Tibial nerve (tissue), 4 donors: ENCODE results near the gene SEC23IP. TPM values are rescaled to one million over a fixed set of nuclear protein-coding genes. Genes with fewer than 3 reads are reported as not detected.
"Not testable (repeated sequence)": the region's sequence is repeated elsewhere in the genome, so short reads cannot be mapped to it uniquely, and the experiment has no call there.

Source experiments
- DNase-seq, 2 donors: peaks; one replicate each; pipeline ENCODE4 v3.0.0-alpha.2; 2019; ENCODE audit warnings: low spot score in 2 of 2
- H3K27ac ChIP-seq, 4 donors: fragments of 200-600 bp; sonication (generic) in 3 of 4; one replicate each; pipeline ENCODE4 v1.5.1; 2017 to 2019; ENCODE audit warnings: mild to moderate bottlenecking in 1 of 4
- H3K27me3 ChIP-seq, 2 donors: fragments of 200-600 bp; sonication (generic) in 1 of 2; one replicate each; pipeline versions ENCODE4 v1.5.1 to v1.6.0; 2017 to 2019
- H3K36me3 ChIP-seq, 3 donors: fragments of 200-600 bp; sonication (generic); one replicate each; pipeline ENCODE4 v1.5.1; 2018 to 2019
- H3K4me1 ChIP-seq, 4 donors: fragments of 200-600 bp; sonication (generic) in 3 of 4; one replicate each; pipeline ENCODE4 v1.5.1; 2017 to 2019
- H3K4me3 ChIP-seq, 4 donors: fragments of 200-600 bp; sonication (generic) in 3 of 4; one replicate each; pipeline ENCODE4 v1.5.1; 2017 to 2019; ENCODE audit warnings: mild to moderate bottlenecking in 1 of 4, moderate library complexity in 1 of 4
- H3K9me3 ChIP-seq, 4 donors: fragments of 200-600 bp; sonication (generic) in 3 of 4; one replicate each; pipeline ENCODE4 v1.5.1; 2017 to 2019
- EP300 ChIP-seq, 2 donors: sonication (generic); formaldehyde crosslinking; IDR thresholded peaks; one replicate each; pipeline ENCODE4 v1.6.1; 2017; ENCODE audit warnings: antibody characterized with exemption in 2 of 2, mild to moderate bottlenecking in 1 of 2
- POLR2A ChIP-seq, 2 donors: fragments of 450-650 bp; IDR thresholded peaks; one replicate each; pipeline ENCODE4 v1.6.1; 2017; ENCODE audit warnings: antibody characterized with exemption in 2 of 2, mild to moderate bottlenecking in 2 of 2, moderate library complexity in 2 of 2
- WGBS, 2 donors: methylation state at CpG; one replicate each; pipeline ENCODE4 v1.1.5; 2018; 5-methylcytosine and 5-hydroxymethylcytosine counted together
- total RNA-seq, 4 donors: library from RNA; depleted of rRNA; stranded (reverse); fragments of >200 nt; gene quantifications; one replicate each; pipeline ENCODE4 v1.1.0, GENCODE V29; 2016
- TF ChIP-seq, protein P1 (sequence below), 5 experiments: fragments of 200-600 bp in 3 of 5; fragments of 450-650 bp in 2 of 5; sonication (generic) in 3 of 5; IDR thresholded peaks; one replicate each; pipeline ENCODE4 v1.5.1; 2016 to 2019; ENCODE audit warnings: antibody characterized with exemption in 5 of 5, mild to moderate bottlenecking in 3 of 5, moderate library complexity in 2 of 5

Gene SEC23IP
- total RNA-seq, 4 donors from 2014 or later = 10.3 to 37.5 (median 18.8) TPM

DNA sequence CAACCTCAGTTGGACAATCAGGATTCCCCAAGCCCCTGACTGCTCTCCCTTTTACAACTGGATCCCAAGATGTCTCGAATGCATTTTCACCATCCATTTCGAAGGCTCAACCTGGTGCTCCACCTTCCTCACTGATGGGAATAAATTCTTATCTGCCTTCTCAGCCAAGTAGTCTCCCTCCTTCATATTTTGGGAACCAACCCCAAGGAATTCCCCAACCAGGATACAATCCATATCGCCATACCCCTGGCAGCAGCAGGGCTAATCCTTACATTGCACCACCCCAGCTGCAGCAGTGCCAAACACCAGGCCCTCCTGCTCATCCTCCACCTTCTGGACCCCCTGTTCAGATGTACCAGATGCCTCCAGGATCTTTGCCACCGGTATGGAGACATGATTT, 6.0 kb downstream of the SEC23IP start:
- Histone ChIP-seq H3K4me3 (no peak overlapping the region), H3K9me3 (no peaks in the 10 kb centered on the region), H3K4me1 (peaks cover 0 to 66% (median 30%) of the 10 kb centered on the region in 4 donors), H3K27ac (no peak overlapping the region), H3K27me3 (no peaks in the 10 kb centered on the region), H3K36me3 (peaks cover 0 to 45% (median 4%) of the 10 kb centered on the region in 3 donors)
- TF ChIP-seq POLR2A (IDR thresholded peaks at IDR 0.05) (no peak), EP300 (IDR thresholded peaks at IDR 0.05) (no peak)
- TF ChIP-seq, protein P1, sequence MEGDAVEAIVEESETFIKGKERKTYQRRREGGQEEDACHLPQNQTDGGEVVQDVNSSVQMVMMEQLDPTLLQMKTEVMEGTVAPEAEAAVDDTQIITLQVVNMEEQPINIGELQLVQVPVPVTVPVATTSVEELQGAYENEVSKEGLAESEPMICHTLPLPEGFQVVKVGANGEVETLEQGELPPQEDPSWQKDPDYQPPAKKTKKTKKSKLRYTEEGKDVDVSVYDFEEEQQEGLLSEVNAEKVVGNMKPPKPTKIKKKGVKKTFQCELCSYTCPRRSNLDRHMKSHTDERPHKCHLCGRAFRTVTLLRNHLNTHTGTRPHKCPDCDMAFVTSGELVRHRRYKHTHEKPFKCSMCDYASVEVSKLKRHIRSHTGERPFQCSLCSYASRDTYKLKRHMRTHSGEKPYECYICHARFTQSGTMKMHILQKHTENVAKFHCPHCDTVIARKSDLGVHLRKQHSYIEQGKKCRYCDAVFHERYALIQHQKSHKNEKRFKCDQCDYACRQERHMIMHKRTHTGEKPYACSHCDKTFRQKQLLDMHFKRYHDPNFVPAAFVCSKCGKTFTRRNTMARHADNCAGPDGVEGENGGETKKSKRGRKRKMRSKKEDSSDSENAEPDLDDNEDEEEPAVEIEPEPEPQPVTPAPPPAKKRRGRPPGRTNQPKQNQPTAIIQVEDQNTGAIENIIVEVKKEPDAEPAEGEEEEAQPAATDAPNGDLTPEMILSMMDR (IDR thresholded peaks at IDR 0.05) = no peak
- WGBS, 2 donors = 93% methylated on average over 4 of the region's 4 CpGs
- no peak for DNase-seq

DNA sequence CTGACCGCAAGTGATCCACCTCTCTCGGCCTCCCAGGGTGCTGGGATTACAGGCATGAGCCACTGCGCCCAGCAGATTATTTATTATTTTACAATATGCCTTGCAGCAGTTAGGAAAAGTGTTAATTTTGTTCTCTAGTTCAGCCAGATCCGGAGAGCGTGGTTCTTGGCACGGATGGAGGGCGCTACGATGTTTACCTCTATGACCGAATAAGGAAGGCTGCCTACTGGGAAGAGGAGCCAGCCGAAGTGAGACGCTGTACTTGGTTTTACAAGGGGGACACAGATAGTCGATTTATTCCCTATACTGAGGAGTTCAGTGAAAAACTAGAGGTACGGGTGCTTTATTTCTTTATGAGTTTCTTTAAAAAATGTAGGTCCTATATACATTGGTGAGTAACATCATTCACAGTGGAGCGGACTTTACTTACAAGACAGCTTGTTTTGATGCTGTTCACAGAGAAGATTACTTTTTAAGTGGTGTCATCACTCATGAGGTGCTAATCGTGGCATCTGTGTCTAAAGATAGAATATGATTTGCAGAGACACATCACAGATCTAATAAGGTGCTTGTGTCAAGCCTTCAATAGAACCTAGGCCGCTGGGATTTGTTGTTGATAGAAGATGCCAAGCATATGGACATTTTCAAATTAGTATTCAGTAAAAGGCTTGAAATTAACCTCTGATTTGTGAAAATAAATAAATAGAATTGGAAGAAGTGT, 11.6 kb downstream of the SEC23IP start:
- WGBS, 2 donors = 90 to 92% methylated on average over 16 of the region's 16 CpGs
- Histone ChIP-seq H3K4me3 (no peak overlapping the region), H3K9me3 (no peaks in the 10 kb centered on the region), H3K27ac (no peak overlapping the region), H3K27me3 (no peaks in the 10 kb centered on the region), H3K4me1 (peaks cover 0 to 14% (median 0%) of the 10 kb centered on the region in 4 donors), H3K36me3 (peaks cover 0 to 87% (median 4%) of the 10 kb centered on the region in 3 donors)
- no peak for DNase-seq
- TF ChIP-seq EP300 (IDR thresholded peaks at IDR 0.05) = no peak
- TF ChIP-seq, protein P1 (IDR thresholded peaks at IDR 0.05) = no peak
- no peak for TF ChIP-seq POLR2A (IDR thresholded peaks at IDR 0.05)

DNA sequence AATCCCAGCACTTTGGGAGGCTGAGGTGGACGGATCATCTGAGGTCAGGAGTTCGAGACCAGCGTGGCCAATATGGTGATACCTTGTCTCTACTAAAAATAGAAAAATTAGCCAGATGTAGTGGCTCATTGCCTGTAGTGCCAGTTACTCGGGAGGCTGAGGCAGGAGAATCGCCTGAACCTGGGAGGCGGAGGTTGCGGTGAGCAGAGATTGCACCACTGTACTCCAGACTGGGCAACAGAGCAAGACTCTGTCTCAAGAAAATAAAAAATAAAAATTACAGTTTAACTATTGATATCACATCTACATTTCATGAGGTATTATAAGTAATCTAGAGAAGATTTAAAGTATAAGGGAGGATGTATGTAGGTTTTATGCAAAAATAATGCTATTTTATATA, 15.2 kb downstream of the SEC23IP start:
- not testable (repeated sequence) for H3K4me3 ChIP-seq, H3K4me1 ChIP-seq, H3K27ac ChIP-seq, H3K27me3 ChIP-seq, DNase-seq, H3K9me3 ChIP-seq
- 93 to 95% methylated on average over 7 of the region's 7 CpGs for WGBS, 2 donors
- peaks cover 0 to 97% (median 9%) of the 10 kb centered on the region in 3 donors for H3K36me3 ChIP-seq

DNA sequence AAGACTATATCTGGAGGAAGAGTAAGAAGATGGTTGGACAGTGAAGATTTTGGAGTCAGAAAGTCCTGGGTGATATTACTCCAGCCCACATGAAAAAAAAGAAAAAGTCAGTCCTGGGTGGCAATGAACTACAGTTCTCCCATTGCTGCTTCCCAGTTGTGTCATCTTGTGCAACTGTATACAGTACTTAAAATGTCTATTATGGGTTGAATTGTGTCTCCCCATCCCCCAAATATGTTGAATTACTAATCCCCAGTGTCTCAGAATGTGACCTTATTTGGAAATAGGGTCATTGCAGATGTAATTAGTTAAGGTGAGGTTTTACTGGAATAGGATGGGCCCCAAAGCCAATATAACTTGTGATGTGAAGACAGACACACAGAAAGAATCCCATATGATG, 15.6 kb downstream of the SEC23IP start:
- TF ChIP-seq EP300 (IDR thresholded peaks at IDR 0.05) (no peak), POLR2A (IDR thresholded peaks at IDR 0.05) (no peak)
- TF ChIP-seq, protein P1 (IDR thresholded peaks at IDR 0.05) = no peak
- DNase-seq = no peak
- Histone ChIP-seq H3K27ac (no peak overlapping the region), H3K9me3 (no peaks in the 10 kb centered on the region), H3K27me3 (no peaks in the 10 kb centered on the region), H3K4me1 (no peaks in the 10 kb centered on the region), H3K36me3 (peaks cover 0 to 97% (median 9%) of the 10 kb centered on the region in 3 donors), H3K4me3 (no peak overlapping the region)

DNA sequence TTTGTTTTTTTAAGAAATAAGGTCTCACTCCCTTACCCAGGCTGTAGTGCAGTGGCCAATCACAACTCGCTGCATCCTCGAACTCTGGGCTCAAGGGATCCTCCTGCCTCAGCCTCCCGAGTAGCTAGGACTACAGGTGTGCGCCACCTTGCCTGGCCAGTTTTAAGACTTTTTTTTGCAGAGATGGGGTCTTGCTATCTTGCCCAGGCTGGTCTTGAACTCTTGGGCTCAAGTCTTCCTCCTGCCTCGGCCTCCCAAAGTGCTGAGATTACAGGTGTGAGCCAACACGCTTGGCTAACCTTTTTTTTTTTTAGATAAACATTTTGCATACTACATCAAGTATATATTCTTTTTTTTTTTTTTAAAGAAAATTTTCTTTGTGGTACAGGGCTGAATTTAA, 18.2 kb downstream of the SEC23IP start:
- no peak for DNase-seq
- Histone ChIP-seq H3K9me3 (no peaks in the 10 kb centered on the region), H3K4me1 (no peaks in the 10 kb centered on the region), H3K4me3 (no peak overlapping the region), H3K27me3 (no peaks in the 10 kb centered on the region), H3K27ac (no peak overlapping the region), H3K36me3 (peaks cover 0 to 97% (median 10%) of the 10 kb centered on the region in 3 donors)
- 96 to 98% methylated on average over 6 of the region's 6 CpGs for WGBS, 2 donors
- TF ChIP-seq, protein P1 (IDR thresholded peaks at IDR 0.05) = no peak
- TF ChIP-seq POLR2A (IDR thresholded peaks at IDR 0.05) (no peak), EP300 (IDR thresholded peaks at IDR 0.05) (no peak)
